GM12892 (cell line): ENCODE data around the gene UCK1.

Source experiments
- DNase-seq: peaks from one replicate; pipeline ENCODE4 v3.0.0; 2011; ENCODE audit not compliant: insufficient read length
- FAIRE-seq: peaks from 2 replicates; lab custom pipeline; 2011; peaks lifted over from hg19 to GRCh38; lab: Jason Lieb, UNC
- POLR2A ChIP-seq: IDR thresholded peaks from 2 replicates; pipeline ENCODE4 v1.6.1; 2011; ENCODE audit warnings: low read depth, low read length, control low read depth
- POLR2AphosphoS5 ChIP-seq: IDR thresholded peaks from 2 replicates; pipeline ENCODE4 v1.6.1; 2011; ENCODE audit warnings: low read depth, low read length, control low read depth
- TAF1 ChIP-seq: IDR thresholded peaks from 2 replicates; pipeline ENCODE4 v1.6.1; 2011; ENCODE audit warnings: low read depth, mild to moderate bottlenecking, control low read depth, low read length, borderline replicate concordance

Gene UCK1

DNA sequence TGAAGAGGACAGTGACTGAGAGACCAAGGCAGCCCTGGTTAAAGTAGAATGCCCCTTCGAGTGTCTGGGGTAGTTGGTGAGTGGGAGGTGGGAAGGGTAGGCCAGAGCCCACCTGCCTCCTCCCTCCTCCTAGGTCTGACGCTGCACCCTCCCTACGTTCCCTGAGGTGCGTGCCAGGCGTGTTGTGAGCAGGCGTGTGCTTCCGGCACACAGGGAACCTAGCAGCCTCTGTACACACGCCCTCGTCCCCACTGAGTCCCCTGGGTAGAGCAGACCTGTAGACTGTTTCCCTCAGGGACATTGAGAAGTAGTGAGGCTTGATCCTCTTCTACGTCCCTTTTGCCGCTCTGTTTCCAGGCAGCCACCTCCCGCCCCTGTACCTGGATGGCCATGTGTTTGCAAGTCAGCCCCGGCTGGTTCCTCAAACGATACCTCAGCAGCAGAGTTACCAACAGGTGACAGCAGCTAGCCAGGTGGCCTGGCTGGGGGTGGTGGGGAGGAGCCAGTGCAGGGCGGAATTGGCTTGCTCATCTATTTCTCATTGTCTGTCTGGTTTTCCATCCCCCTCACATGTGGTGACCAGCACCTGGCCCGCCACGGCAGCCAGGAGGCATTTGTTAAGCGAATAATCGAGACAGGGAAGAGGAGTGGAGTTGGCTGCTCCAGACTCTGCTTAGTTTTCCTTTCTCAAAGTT is 45.2 kb downstream of the UCK1 start:
- FAIRE-seq = no peak
- DNase-seq = no peak
- TF ChIP-seq POLR2A (no peak), POLR2AphosphoS5 (no peak), TAF1 (no peak)

DNA sequence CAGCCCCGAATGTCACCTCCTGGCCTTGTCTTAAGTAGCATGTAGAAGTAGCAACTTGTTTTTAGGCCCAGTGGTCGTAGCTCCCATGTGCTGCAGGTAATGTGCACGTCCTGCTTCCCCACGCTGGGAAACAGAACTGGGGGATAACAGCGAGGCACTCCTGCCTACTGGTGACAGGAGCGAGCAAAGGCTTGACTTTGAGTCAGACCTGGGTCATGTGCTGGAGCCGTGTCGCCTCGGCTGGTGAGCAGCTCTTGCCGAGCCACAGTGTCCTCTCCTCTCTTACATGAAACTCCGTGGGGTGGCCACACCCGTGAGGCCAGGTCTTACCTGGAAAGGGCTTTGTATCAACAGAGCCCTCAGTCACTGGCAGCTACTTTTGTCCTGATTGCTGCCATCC is 45.9 kb downstream of the UCK1 start:
- TF ChIP-seq POLR2A (no peak), TAF1 (no peak), POLR2AphosphoS5 (no peak)
- DNase-seq (no peak), FAIRE-seq (no peak)

DNA sequence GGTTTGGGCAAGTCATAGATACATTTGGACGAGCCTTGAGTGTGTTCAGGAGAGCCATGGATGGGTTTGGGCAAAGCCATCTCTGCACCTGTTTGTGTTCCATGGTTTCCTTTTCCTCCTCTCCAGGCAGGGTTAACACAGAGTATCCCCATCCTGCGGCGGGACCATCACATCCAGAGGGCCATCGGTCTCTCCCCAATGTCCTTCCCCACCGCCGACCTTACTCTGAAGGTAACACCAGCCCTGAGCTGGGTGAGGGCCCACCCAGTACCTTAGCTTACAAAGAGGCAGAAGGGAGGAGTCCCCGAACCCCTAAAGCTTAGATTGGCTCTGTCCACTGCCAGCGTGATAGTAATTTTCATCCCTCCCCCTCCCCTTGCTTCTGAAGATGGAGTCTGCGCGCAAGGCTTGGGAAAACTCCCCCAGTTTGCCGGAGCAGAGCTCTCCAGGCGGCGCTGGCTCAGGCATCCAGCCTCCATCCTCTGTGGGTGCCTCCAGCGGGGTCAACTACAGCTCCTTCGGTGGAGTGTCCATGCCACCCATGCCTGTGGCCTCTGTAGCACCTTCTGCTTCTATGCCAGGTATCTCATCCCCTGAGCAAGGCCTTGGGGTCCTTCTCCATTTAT is 46.4 kb downstream of the UCK1 start:
- DNase-seq (no peak), FAIRE-seq (no peak)
- no peak for TF ChIP-seq POLR2AphosphoS5
- no peak for TF ChIP-seq POLR2A
- TF ChIP-seq TAF1 = no peak

DNA sequence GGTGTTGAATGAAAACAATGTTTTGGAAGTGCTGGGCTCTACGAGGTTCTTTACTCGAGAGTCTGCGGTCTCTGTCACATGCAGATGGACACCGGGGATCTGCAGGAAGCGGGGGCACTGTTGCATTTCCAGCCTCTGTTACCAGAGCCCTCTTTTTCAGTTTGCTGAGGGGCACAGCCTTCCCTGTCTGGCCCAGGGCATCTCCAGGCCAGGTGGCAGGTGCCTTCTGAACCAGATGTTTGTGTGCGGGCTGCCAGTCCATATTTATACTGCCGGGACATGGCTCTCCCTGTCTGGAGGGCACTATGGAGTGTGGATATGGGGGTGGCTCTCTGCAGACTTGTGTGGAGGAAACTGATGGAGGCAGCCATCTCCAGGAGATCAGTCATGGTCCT is 47.0 kb downstream of the UCK1 start:
- FAIRE-seq = no peak

DNA sequence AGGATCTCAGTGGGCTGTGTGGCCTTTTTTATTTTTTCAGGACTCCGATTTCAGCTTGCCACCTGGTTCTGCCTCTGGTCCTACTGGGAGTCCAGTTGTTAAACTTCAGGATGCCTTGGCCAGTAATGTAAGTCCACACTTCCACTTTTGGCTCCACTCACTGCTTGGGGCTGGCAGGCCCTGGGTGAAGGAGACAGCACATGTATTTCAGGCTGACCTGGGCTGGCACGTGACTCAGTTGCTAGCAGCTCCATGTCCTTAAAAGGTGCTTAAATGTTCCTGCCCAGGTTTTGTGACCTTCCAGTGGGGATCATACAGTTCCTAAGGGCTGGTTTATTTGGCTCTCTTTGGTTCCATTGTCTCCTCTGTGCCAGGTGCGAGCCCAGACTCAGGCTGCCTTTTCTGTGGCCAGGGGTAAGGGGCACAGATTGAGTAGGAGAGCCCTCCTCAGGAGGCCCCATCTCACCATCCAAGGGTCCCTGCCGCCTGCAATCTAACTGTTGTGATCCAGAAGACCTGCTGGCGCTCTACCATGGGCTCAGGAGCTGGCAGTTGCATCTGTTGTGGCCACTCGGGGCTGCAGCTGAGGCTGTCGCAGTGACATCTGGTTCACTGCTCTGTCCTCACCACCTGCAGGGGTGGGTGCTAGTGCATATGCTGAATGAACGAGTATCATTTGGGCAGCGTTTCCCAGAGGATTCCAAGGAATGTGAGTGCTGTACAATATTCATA is 47.6 kb downstream of the UCK1 start:
- DNase-seq (no peak), FAIRE-seq (no peak)
- TF ChIP-seq TAF1 (no peak), POLR2AphosphoS5 (no peak), POLR2A (no peak)

More for the DNA sequence above, 47.0 kb downstream of the UCK1 start:
- no peak for DNase-seq
- TF ChIP-seq POLR2AphosphoS5 = no peak
- no peak for TF ChIP-seq TAF1
- TF ChIP-seq POLR2A = no peak

DNA sequence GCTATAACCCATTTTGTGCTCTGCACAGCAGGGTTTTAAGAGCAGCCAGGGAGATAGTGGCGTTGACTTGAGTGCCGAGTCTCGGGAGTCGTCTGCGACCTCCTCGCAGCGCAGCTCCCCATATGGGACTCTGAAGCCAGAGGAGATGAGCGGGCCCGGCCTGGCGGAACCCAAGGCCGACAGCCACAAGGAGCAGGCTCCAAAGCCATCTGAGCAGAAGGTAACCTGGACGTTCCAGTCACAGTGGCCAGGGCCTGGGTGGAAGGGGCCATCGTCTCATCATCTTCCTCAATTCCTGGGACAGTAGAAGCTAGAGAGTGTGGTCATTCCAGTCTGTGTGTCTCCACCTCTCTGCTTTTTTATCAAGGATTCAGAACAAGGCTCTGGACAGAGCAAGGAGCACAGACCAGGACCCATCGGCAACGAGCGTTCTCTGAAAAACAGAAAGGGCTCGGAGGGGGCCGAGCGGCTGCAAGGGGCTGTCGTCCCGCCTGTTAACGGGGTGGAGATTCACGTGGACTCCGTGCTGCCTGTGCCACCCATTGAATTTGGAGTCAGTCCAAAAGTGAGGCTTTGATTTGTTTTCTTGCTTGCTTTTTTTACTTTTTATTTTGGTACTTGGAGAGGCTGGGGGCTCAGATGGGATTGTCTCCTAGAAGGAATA is 48.6 kb downstream of the UCK1 start:
- no peak for FAIRE-seq

DNA sequence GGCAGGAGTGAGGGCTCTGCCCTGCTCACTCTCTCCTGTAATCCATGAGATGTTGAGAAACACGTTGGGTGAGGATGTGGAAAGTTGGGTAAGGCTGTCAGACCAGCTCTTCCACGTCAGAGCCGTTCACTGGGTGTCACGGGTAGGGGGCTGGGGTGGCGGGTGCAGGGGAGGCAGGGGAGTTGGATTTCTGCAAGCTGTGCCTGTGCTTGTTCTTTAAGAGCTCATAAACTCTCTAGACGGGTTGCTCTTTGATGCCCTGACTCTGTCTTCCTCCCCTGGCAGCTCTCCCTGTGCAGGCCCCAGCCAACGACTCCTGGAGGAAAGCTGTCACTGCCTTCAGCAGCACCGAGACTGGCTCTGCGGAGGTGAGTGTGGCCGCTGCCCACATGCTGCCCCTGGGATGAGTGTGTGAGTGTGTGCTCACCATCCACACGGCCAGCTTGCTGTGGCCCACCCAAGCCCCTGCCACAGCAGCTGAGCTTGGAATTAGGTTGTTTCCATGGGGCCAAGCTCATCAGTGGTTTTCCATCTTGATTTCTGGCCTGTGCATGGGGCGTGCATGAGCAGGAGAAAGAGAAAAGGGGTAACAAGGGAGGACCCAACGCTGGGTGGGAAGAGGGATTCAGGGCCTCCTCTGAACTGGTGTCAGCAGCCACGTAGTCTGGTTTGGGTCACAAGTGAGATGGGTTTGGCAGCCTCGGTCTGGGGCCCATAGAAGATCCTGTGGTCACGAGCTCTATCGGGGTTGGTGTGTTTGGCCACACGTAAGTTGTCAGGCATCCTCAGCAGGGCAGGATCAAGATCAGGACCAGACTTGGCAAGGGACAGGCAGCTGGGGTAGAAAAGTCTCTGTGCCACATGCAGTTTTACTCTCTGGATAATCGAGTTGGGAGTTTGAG is 49.4 kb downstream of the UCK1 start:
- TF ChIP-seq POLR2AphosphoS5 (no peak), POLR2A (no peak), TAF1 (no peak)
- FAIRE-seq = no peak
- DNase-seq = no peak

More for the DNA sequence above, 48.6 kb downstream of the UCK1 start:
- DNase-seq = no peak
- TF ChIP-seq POLR2AphosphoS5 (no peak), POLR2A (no peak), TAF1 (no peak)

DNA sequence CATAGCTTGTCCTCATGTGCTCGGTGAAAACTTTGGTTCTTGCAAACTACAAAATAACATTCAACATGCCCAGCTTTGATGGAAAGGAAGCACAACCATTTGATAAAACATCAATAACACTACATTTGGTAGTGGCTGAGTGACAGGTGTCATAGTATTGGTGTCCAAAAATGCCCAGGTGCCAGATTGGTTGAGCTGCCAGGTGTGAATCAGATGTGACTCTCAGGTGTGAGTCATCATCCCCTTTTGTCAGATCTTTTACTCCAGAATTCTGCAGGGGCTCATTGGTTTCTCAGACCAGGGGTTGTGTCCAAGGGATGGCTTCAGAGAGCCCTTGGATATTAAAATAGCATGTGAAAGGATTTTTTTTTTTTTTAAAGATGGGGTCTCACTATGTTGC is 50.8 kb downstream of the UCK1 start:
- FAIRE-seq = no peak
- no peak for DNase-seq
- no peak for TF ChIP-seq POLR2AphosphoS5
- no peak for TF ChIP-seq POLR2A
- no peak for TF ChIP-seq TAF1

DNA sequence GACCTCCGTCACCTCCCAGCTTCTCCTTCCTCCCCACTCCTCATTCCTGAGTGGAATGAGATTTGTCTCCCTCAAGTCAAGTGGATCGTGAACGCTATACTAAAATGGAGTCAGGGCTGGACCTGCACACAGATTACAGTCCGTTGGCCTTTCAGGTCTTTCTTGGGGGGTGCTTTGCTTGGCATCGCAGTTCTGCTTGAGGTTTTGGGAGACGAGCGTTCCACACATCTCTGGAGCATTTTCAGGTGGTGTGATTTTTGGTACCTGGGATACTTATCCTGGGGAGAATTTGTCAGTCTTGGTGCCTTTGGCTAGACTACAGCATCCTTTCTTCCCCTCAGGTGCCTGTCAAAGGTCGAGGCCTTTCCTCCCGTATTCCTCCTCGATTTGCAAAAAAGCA is 52.2 kb downstream of the UCK1 start:
- no peak for DNase-seq
- TF ChIP-seq POLR2A (no peak), TAF1 (no peak), POLR2AphosphoS5 (no peak)
- no peak for FAIRE-seq

DNA sequence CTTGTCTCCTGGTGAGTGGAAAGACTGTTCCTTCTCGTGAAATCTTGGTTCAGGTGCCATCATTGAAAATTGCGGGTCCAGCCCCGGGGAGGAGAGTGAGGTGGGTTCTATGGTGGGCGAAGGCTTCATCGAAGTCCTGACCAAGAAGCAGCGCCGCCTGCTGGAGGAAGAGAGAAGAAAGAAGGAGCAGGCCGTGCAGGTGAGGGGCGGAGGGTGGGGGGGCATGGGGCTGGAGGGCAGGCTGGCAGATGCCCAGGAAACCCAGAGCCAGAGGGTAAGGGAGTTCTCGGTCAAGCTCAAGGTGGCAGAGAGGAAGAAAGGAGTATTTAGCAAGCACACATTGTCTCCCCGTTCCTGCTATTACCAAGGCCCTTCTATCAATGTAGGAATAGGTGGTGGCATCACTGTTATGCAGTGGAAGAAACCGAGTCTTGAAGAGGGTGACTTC is 52.6 kb downstream of the UCK1 start:
- DNase-seq (no peak), FAIRE-seq (peak; percentile 44)
- TF ChIP-seq POLR2AphosphoS5 = no peak
- no peak for TF ChIP-seq POLR2A
- no peak for TF ChIP-seq TAF1
